ENCODE data around the gene WNT1. TPM values are rescaled to one million over a fixed set of nuclear protein-coding genes. Genes with fewer than 3 reads are reported as not detected.

The WNT1 gene
- total and polyA plus RNA-seq, 8 donors = not detected

GRCh38 chr12:48985901-48986300 is 7.8 kb downstream of the WNT1 start:
- H3K27ac ChIP-seq = no peak overlapping the region
- H3K36me3 ChIP-seq = no peaks in the 10 kb centered on the region
- DNase-seq = no peak
- intact Hi-C loops (cut with DNase I; ENCODE audit: low total_unique reads) = no loop called here
- WGBS, 5 donors = 66 to 77% (median 70%) methylated on average over 2 of the region's 2 CpGs
- no peak overlapping the region for H3K4me3 ChIP-seq
- H3K9me3 ChIP-seq = no peaks in the 10 kb centered on the region
- peaks cover 6 to 16% (median 12%) of the 10 kb centered on the region in 4 donors for H3K4me1 ChIP-seq
- H3K27me3 ChIP-seq = peaks cover 13 to 100% (median 71%) of the 10 kb centered on the region in 3 donors
- TF ChIP-seq CTCF (IDR thresholded peaks at IDR 0.05) (no peak), POLR2A (IDR thresholded peaks at IDR 0.05) (no peak), EP300 (IDR thresholded peaks at IDR 0.05) (no peak), POLR2AphosphoS5 (IDR thresholded peaks at IDR 0.05) (no peak)

DNA sequence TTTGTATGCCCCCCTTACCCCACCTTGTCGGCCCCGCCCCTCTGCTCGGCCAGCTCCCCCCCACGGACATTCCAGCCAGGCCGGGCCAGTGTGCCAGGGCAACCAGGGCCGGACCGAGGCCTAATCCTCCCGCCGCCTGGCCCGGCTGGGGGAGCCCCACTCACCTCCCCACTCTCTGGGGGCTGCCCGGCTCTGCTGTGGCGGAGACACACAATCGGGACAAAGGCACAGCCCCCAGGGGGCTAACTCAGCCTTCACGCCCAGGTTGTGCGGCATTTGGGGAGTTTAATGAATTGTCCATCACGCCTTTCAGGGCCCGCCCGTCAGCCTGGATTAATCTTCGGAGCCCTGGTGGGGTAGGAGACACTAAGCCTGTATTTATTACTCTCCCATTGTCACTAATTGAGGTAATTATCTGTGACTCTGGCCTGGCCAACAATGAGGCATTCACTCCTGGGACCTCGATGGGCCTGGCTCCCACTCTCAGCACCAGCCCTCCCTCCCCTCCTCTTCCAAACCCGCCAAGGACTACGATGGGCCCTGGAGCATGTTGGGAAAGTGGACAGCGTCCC is 8.7 kb downstream of the WNT1 start:
- Histone ChIP-seq H3K27ac (no peak overlapping the region), H3K4me3 (no peak overlapping the region), H3K4me1 (peaks cover 0 to 7% (median 3%) of the 10 kb centered on the region in 4 donors), H3K27me3 (peaks cover 6 to 100% (median 66%) of the 10 kb centered on the region in 3 donors), H3K9me3 (no peaks in the 10 kb centered on the region), H3K36me3 (no peaks in the 10 kb centered on the region)
- intact Hi-C loops (cut with DNase I; ENCODE audit: low total_unique reads) = no loop called here
- DNase-seq = no peak
- TF ChIP-seq CTCF (IDR thresholded peaks at IDR 0.05) = no peak
- no peak for TF ChIP-seq EP300 (IDR thresholded peaks at IDR 0.05)
- no peak for TF ChIP-seq POLR2AphosphoS5 (IDR thresholded peaks at IDR 0.05)
- no peak for TF ChIP-seq POLR2A (IDR thresholded peaks at IDR 0.05)
- 55 to 61% (median 58%) methylated on average over 19 to 23 of the region's 23 CpGs for WGBS, 5 donors

GRCh38 chr12:48988030-48988649 is 10.0 kb downstream of the WNT1 start:
- peaks cover 0 to 7% (median 2%) of the 10 kb centered on the region in 4 donors for H3K4me1 ChIP-seq
- H3K4me3 ChIP-seq = no peak overlapping the region
- intact Hi-C loops (cut with DNase I; ENCODE audit: low total_unique reads) = no loop called here
- H3K9me3 ChIP-seq = no peaks in the 10 kb centered on the region
- peak; percentile 74 to 77 for DNase-seq
- H3K36me3 ChIP-seq = no peaks in the 10 kb centered on the region
- no peak for TF ChIP-seq POLR2AphosphoS5 (IDR thresholded peaks at IDR 0.05)
- peak in 5 of 7 experiments; percentile 50 to 84 (median 70) for TF ChIP-seq CTCF (IDR thresholded peaks at IDR 0.05)
- no peak overlapping the region for H3K27ac ChIP-seq
- WGBS, 5 donors = 25 to 28% (median 26%) methylated on average over 16 of the region's 16 CpGs
- peaks cover 3 to 100% (median 55%) of the 10 kb centered on the region in 3 donors for H3K27me3 ChIP-seq

DNA sequence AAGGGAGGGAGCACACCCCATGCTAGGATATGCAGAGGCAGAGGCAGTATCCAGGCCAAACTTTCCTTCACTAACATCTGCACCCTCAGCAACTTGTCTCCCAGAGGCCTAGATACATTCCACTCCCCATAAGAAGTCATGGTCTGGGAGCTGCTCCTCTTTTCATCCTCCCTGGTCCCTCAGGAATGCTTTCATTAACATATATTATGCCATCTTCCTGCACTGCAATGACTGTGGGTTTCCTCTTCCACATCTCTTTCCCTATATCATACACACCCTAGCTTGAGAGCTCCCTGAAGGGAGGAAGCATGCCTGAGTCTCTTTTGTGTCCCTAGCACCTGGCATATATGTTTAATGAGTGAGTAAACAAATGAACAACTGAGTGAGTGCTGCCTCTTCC is 12.4 kb downstream of the WNT1 start:
- Histone ChIP-seq H3K4me1 (peaks cover 0 to 15% (median 14%) of the 10 kb centered on the region in 4 donors), H3K27me3 (peaks cover 0 to 98% (median 63%) of the 10 kb centered on the region in 3 donors)

More for the DNA sequence above, 12.4 kb downstream of the WNT1 start:
- TF ChIP-seq CTCF (IDR thresholded peaks at IDR 0.05) (no peak), EP300 (IDR thresholded peaks at IDR 0.05) (no peak), POLR2A (IDR thresholded peaks at IDR 0.05) (no peak), POLR2AphosphoS5 (IDR thresholded peaks at IDR 0.05) (no peak)
- Histone ChIP-seq H3K9me3 (no peaks in the 10 kb centered on the region), H3K27ac (no peak overlapping the region), H3K36me3 (no peaks in the 10 kb centered on the region), H3K4me3 (no peak overlapping the region)
- intact Hi-C loops (cut with DNase I; ENCODE audit: low total_unique reads) = no loop called here
- no peak for DNase-seq
